ENCODE measurements around the gene SMAD7.

Gene SMAD7

GRCh38 chr18:48929212-48929612 lies 21.6 kb downstream of the SMAD7 start:
- DNase-seq = no peak

GRCh38 chr18:48928787-48929186 lies 22.0 kb downstream of the SMAD7 start:
- peak; percentile 83 for DNase-seq

- no peak for DNase-seq
Observed at GRCh38 chr18:48927286-48928080, 23.3 kb downstream of the SMAD7 start.

- DNase-seq = no peak
Observed at GRCh38 chr18:48926420-48926857, 24.3 kb downstream of the SMAD7 start.

- no peak for DNase-seq
Observed at GRCh38 chr18:48925491-48925780, 25.3 kb downstream of the SMAD7 start.

- no peak for DNase-seq
Observed at GRCh38 chr18:48924630-48925490, 25.9 kb downstream of the SMAD7 start.

- no peak for DNase-seq
Observed at GRCh38 chr18:48923746-48924629, 26.8 kb downstream of the SMAD7 start.

- peak; percentile 39 for DNase-seq
Observed at GRCh38 chr18:48922801-48923730, 27.7 kb downstream of the SMAD7 start.

GRCh38 chr18:48922226-48922800 lies 28.5 kb downstream of the SMAD7 start:
- DNase-seq = no peak

- DNase-seq = no peak
Observed at GRCh38 chr18:48921305-48922225, 29.2 kb downstream of the SMAD7 start.

- no peak for DNase-seq
Observed at GRCh38 chr18:48920408-48921038, 30.2 kb downstream of the SMAD7 start.

- no peak for DNase-seq
Observed at GRCh38 chr18:48919547-48919946, 31.2 kb downstream of the SMAD7 start.

GRCh38 chr18:48918660-48919456 lies 31.9 kb downstream of the SMAD7 start:
- DNase-seq = no peak

GRCh38 chr18:48917579-48918517 lies 32.9 kb downstream of the SMAD7 start:
- DNase-seq = no peak

GRCh38 chr18:48915626-48916425 lies 34.9 kb downstream of the SMAD7 start:
- DNase-seq = no peak

- DNase-seq = no peak
Observed at GRCh38 chr18:48914581-48915251, 36.0 kb downstream of the SMAD7 start.

Data from central memory CD4-positive, alpha-beta T cell (primary cell).